Thymus (tissue), 11 donors: ENCODE measurements around the gene PROSER3. TPM values are rescaled to one million over a fixed set of nuclear protein-coding genes. Genes with fewer than 3 reads are reported as not detected.

ENCODE experiments used
- DNase-seq, 9 donors: peaks; one replicate each; pipeline ENCODE4 v3.0.0-alpha.2; 2013; ENCODE audit warnings: low spot score in 9 of 9, low read depth in 6 of 9, missing footprints in 1 of 9
- H3K27ac ChIP-seq, 2 donors: one replicate each; pipeline ENCODE4 v1.5.1; 2013; ENCODE audit warnings: control low read depth in 1 of 2, low read depth in 1 of 2, low read length in 1 of 2, mild to moderate bottlenecking in 1 of 2, moderate library complexity in 1 of 2
- H3K27me3 ChIP-seq, 2 donors: one replicate each; pipeline ENCODE4 v1.5.1; 2013; ENCODE audit warnings: low read length in 1 of 2; ENCODE audit not compliant: control insufficient read depth in 2 of 2, insufficient read depth in 1 of 2
- H3K36me3 ChIP-seq, 2 donors: one replicate each; pipeline ENCODE4 v1.5.1; 2013; ENCODE audit warnings: low read length in 1 of 2, mild to moderate bottlenecking in 1 of 2, moderate library complexity in 1 of 2; ENCODE audit not compliant: control insufficient read depth in 2 of 2, insufficient read depth in 2 of 2
- H3K4me1 ChIP-seq, 2 donors: one replicate each; pipeline ENCODE4 v1.5.1; 2013; ENCODE audit warnings: low read length in 2 of 2; ENCODE audit not compliant: control insufficient read depth in 2 of 2, insufficient read depth in 2 of 2
- H3K4me3 ChIP-seq, 2 donors: one replicate each; pipeline ENCODE4 v1.5.1; 2013; ENCODE audit warnings: low read length in 2 of 2, control low read depth in 1 of 2, mild to moderate bottlenecking in 1 of 2
- H3K9me3 ChIP-seq, 2 donors: one replicate each; pipeline ENCODE4 v1.5.1; 2013; ENCODE audit warnings: low read length in 1 of 2, mild to moderate bottlenecking in 1 of 2; ENCODE audit not compliant: control insufficient read depth in 2 of 2, insufficient read depth in 1 of 2
- WGBS: extraction: QIAGEN DNeasy Blood & Tissue Kit; methylation state at CpG from one replicate; pipeline ENCODE4 v1.1.7; 2013; 5-methylcytosine and 5-hydroxymethylcytosine counted together
- polyA plus RNA-seq: library from polyadenylated mRNA; stranded (reverse); fragments of 200-250 nt; gene quantifications from one replicate; pipeline ENCODE4 v1.2.3, GENCODE V29; 2013
- total RNA-seq: library from RNA; stranded (reverse); fragments of 120-200 nt; gene quantifications from one replicate; pipeline ENCODE4 v1.2.4, GENCODE V29; 2013
- donor health status: healthy.

Gene PROSER3
- total and polyA plus RNA-seq, 2 donors = 2.0 to 10.0 TPM

GRCh38 chr19:35748106-35749020, 9.6 kb upstream of the PROSER3 start, which contains the start of gene LIN37:
Gene LIN37 (plus strand): TSS chr19:35748576. CDS start chr19:35748725, 149 bp downstream.
- peaks cover 8 to 10% of the 10 kb centered on the region in 2 donors for H3K36me3 ChIP-seq
- peak; percentile 95 to 100 (median 99) for DNase-seq
- peaks cover 16 to 34% of the 10 kb centered on the region in 2 donors for H3K4me1 ChIP-seq
- peak within 1 kb of the TSS; percentile 67 to 86 for H3K4me3 ChIP-seq
- peak within 1 kb of the TSS; percentile 48 to 53 for H3K27ac ChIP-seq
- no peaks in the 10 kb centered on the region for H3K27me3 ChIP-seq
- peaks cover 0 to 3% of the 10 kb centered on the region in 2 donors for H3K9me3 ChIP-seq
- 1% methylated on average over 45 of the region's 45 CpGs for WGBS

DNA sequence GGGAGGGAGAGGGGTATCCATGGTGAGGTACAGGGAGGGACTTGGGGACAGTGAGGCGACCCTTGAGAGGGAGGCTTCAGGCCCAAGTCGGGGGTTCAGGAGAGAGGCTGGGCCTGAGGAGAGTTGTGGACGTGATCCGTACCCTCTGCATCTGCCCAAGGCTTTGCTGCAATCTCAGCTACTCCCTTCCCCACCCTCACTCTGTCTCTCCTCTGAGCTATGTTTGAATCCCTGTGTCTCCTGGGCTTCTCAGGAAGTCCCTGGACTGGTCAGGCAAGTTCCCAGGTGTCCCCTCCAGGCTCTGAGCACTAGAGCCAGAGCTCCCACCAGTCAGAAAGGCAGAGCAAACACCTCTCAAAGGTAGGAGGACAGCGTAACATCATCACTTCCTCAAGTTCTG, 7.8 kb upstream of the PROSER3 start:
- no peak for DNase-seq
- Histone ChIP-seq H3K36me3 (peaks cover 8 to 24% of the 10 kb centered on the region in 2 donors), H3K4me1 (peaks cover 12 to 26% of the 10 kb centered on the region in 2 donors), H3K27ac (no peak overlapping the region), H3K9me3 (no peaks in the 10 kb centered on the region), H3K4me3 (no peak overlapping the region), H3K27me3 (peaks cover 0 to 5% of the 10 kb centered on the region in 2 donors)
- 98% methylated on average over 5 of the region's 5 CpGs for WGBS

- DNase-seq = no peak
- peaks cover 14 to 32% of the 10 kb centered on the region in 2 donors for H3K4me1 ChIP-seq
- H3K36me3 ChIP-seq = peaks cover 8 to 24% of the 10 kb centered on the region in 2 donors
- H3K27me3 ChIP-seq = peaks cover 17 to 24% of the 10 kb centered on the region in 2 donors
- WGBS = 97% methylated on average over 14 of the region's 14 CpGs
- H3K27ac ChIP-seq = no peak overlapping the region
- H3K9me3 ChIP-seq = peaks cover 0 to 7% of the 10 kb centered on the region in 2 donors
- H3K4me3 ChIP-seq = no peak overlapping the region
Observed at GRCh38 chr19:35751839-35752745, 5.9 kb upstream of the PROSER3 start.

- DNase-seq = no peak
- no peak overlapping the region for H3K4me3 ChIP-seq
- H3K36me3 ChIP-seq = peaks cover 8 to 24% of the 10 kb centered on the region in 2 donors
- H3K4me1 ChIP-seq = peaks cover 18 to 34% of the 10 kb centered on the region in 2 donors
- peaks cover 20 to 29% of the 10 kb centered on the region in 2 donors for H3K27me3 ChIP-seq
- no peak overlapping the region for H3K27ac ChIP-seq
- 98% methylated on average over 20 of the region's 20 CpGs for WGBS
- peaks cover 0 to 10% of the 10 kb centered on the region in 2 donors for H3K9me3 ChIP-seq
Observed at GRCh38 chr19:35752746-35753350, 5.1 kb upstream of the PROSER3 start.

DNA sequence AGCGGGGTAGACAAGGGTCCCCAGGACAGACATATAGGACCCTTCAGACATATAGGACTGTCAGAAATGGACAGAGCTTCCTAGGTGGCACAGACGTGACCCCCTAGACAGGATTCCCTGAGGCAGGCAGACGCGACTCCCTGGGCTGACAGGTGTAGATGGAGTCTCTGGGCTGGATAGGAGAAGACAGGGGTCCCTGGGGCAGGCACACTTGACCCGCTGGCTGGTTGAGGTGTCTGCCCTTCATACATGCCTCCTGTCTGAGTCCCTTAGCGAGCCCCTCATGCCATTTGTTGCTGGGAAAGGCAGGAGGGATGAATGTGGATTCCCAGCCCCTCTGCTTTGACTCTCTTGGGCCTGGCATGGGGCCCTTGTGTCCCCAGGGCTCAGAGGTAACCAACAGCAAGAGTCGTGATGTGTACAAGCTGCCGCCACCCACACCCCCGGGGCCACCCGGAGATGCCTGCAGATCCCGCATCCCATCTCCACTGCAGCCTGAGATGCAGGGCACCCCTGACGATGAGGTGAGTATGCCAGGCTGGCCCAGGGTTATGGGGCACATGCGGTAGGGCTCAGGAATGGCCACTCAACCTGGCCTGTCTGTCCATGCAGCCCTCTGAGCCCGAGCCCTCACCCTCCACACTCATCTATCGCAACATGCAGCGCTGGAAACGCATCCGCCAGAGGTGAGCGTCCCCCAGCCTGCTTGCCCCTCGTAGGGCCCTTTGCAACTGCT, 4.2 kb upstream of the PROSER3 start:
- Histone ChIP-seq H3K36me3 (peaks cover 8 to 24% of the 10 kb centered on the region in 2 donors), H3K4me1 (peaks cover 23 to 34% of the 10 kb centered on the region in 2 donors), H3K27ac (no peak overlapping the region), H3K9me3 (peaks cover 0 to 10% of the 10 kb centered on the region in 2 donors), H3K4me3 (no peak overlapping the region), H3K27me3 (peaks cover 20 to 29% of the 10 kb centered on the region in 2 donors)
- no peak for DNase-seq
- WGBS = 98% methylated on average over 20 of the region's 20 CpGs

GRCh38 chr19:35754370-35755130, 3.4 kb upstream of the PROSER3 start:
- Histone ChIP-seq H3K4me3 (no peak overlapping the region), H3K4me1 (peaks cover 25 to 33% of the 10 kb centered on the region in 2 donors), H3K27ac (no peak overlapping the region), H3K27me3 (peaks cover 20 to 29% of the 10 kb centered on the region in 2 donors), H3K36me3 (peaks cover 8 to 29% of the 10 kb centered on the region in 2 donors), H3K9me3 (peaks cover 0 to 10% of the 10 kb centered on the region in 2 donors)
- DNase-seq = no peak
- WGBS = 96% methylated on average over 13 of the region's 13 CpGs

- Histone ChIP-seq H3K27ac (no peak overlapping the region), H3K9me3 (peaks cover 0 to 10% of the 10 kb centered on the region in 2 donors), H3K4me3 (no peak overlapping the region), H3K36me3 (peaks cover 8 to 29% of the 10 kb centered on the region in 2 donors), H3K27me3 (peaks cover 20 to 29% of the 10 kb centered on the region in 2 donors), H3K4me1 (peaks cover 25 to 35% of the 10 kb centered on the region in 2 donors)
- 78% methylated on average over 17 of the region's 17 CpGs for WGBS
- DNase-seq = no peak
Observed at GRCh38 chr19:35755131-35755549, 2.8 kb upstream of the PROSER3 start.
